H1 (cell line): ENCODE measurements around the gene NR3C2. TPM values are rescaled to one million over a fixed set of nuclear protein-coding genes. Genes with fewer than 3 reads are reported as not detected.

Experiments
- CTCF ChIA-PET: fragments of 300-600 bp; sonication (Branson Sonifier 250); formaldehyde crosslinking; loops from one replicate; lab custom pipeline; 2021; ENCODE audit not compliant: partially characterized antibody; lab: Charles Lee
- POLR2A ChIA-PET: fragments of 300-600 bp; sonication (Branson Sonifier 250); formaldehyde crosslinking; loops from one replicate; lab custom pipeline; 2021; ENCODE audit warnings: inconsistent platforms; ENCODE audit not compliant: partially characterized antibody; lab: Charles Lee
- DNase-seq, 2 experiments: peaks; one replicate each; pipeline versions ENCODE4 v3.0.0 to v3.0.0-alpha.2; 2010 to 2022; ENCODE audit warnings: low spot score in 2 of 2, low read depth in 1 of 2, mixed read lengths in 1 of 2
- FAIRE-seq: peaks from 2 replicates; lab custom pipeline; 2011; peaks lifted over from hg19 to GRCh38; lab: Jason Lieb, UNC
- H2AFZ ChIP-seq: 2 replicates; pipeline ENCODE4 v1.8.1; 2012; ENCODE audit warnings: low read length, inconsistent platforms
- H2AK5ac ChIP-seq: 2 replicates; pipeline ENCODE4 v1.6.1; 2013; ENCODE audit warnings: low read depth, low read length
- H2BK120ac ChIP-seq: replicated peaks from 2 replicates; pipeline ENCODE3; 2013; ENCODE audit warnings: low read depth, low read length, inconsistent platforms
- H2BK12ac ChIP-seq: 2 replicates; pipeline ENCODE4 v1.6.1; 2013; ENCODE audit warnings: low read depth, low read length
- H2BK15ac ChIP-seq: 2 replicates; pipeline ENCODE4 v1.6.1; 2013; ENCODE audit warnings: low read length
- H2BK20ac ChIP-seq: 2 replicates; pipeline ENCODE4 v1.6.1; 2013; ENCODE audit warnings: low read length
- H2BK5ac ChIP-seq: 2 replicates; pipeline ENCODE4 v1.6.1; 2013; ENCODE audit warnings: low read depth, low read length
- H3K14ac ChIP-seq: 2 replicates; pipeline ENCODE4 v1.6.1; 2013; ENCODE audit warnings: inconsistent platforms; ENCODE audit not compliant: insufficient read length
- H3K18ac ChIP-seq: 2 replicates; pipeline ENCODE4 v1.6.1; 2013; ENCODE audit warnings: low read length; ENCODE audit errors: extremely low read depth
- H3K23ac ChIP-seq: 2 replicates; pipeline ENCODE4 v1.6.1; 2013; ENCODE audit warnings: inconsistent platforms; ENCODE audit not compliant: insufficient read length
- H3K23me2 ChIP-seq: 2 replicates; pipeline ENCODE4 v1.6.1; 2013; ENCODE audit warnings: low read depth, low read length
- H3K27ac ChIP-seq: 2 replicates; pipeline ENCODE4 v1.6.1; 2011; ENCODE audit warnings: low read depth, low read length, inconsistent platforms
- H3K27me3 ChIP-seq, 4 experiments: replicated peaks in 1 of 4; 1 replicate in 1 of 4; 2 replicates in 3 of 4; pipeline versions ENCODE4 v1.6.1 to v1.8.1; 2011 to 2013; ENCODE audit warnings: low read length in 3 of 4, mild to moderate bottlenecking in 3 of 4, inconsistent platforms in 2 of 4, mixed read lengths in 2 of 4, moderate library complexity in 1 of 4; ENCODE audit not compliant: control insufficient read depth in 3 of 4, insufficient read depth in 3 of 4; ENCODE audit errors: extremely low read depth in 1 of 4
- H3K36me3 ChIP-seq, 4 experiments: 2 replicates each; pipeline versions ENCODE4 v1.6.1 to v1.8.1; 2011 to 2013; ENCODE audit warnings: mild to moderate bottlenecking in 4 of 4, low read length in 3 of 4, moderate library complexity in 2 of 4, control low read depth in 1 of 4, inconsistent platforms in 1 of 4; ENCODE audit not compliant: insufficient read depth in 4 of 4, control insufficient read depth in 2 of 4
- H3K4ac ChIP-seq: replicated peaks from 2 replicates; pipeline ENCODE3; 2013; ENCODE audit warnings: low read length, low read depth, mixed read lengths, inconsistent platforms; ENCODE audit not compliant: insufficient read length
- H3K4me1 ChIP-seq, 4 experiments: replicated peaks in 1 of 4; 1 replicate in 1 of 4; 2 replicates in 3 of 4; pipeline versions ENCODE4 v1.6.1 to v1.8.1; 2011 to 2013; ENCODE audit warnings: low read length in 3 of 4, inconsistent platforms in 2 of 4, mixed read lengths in 1 of 4; ENCODE audit not compliant: insufficient read depth in 4 of 4, control insufficient read depth in 3 of 4
- H3K4me2 ChIP-seq, 2 experiments: 2 replicates each; pipeline versions ENCODE4 v1.6.1 to v1.8.1; 2011 to 2013; ENCODE audit warnings: low read depth in 2 of 2, low read length in 2 of 2, control low read depth in 1 of 2, inconsistent platforms in 1 of 2, mild to moderate bottlenecking in 1 of 2; ENCODE audit not compliant: insufficient read depth in 1 of 2
- H3K4me3 ChIP-seq, 4 experiments: fragments of 200-600, 300-600 bp in 1 of 4; sonication (generic), shearing (Covaris generic), sonication (Bioruptor Twin) in 1 of 4; 2 replicates each; pipeline versions ENCODE4 v1.5.1 to v1.8.1; 2011 to 2016; ENCODE audit warnings: low read length in 4 of 4, low read depth in 3 of 4, control low read depth in 2 of 4, inconsistent platforms in 2 of 4, mild to moderate bottlenecking in 2 of 4, mixed read lengths in 1 of 4, moderate library complexity in 1 of 4; ENCODE audit not compliant: insufficient read depth in 2 of 4; ENCODE audit errors: extremely low read depth in 1 of 4
- H3K56ac ChIP-seq: replicated peaks from 2 replicates; pipeline ENCODE3; 2013; ENCODE audit warnings: low read depth, mild to moderate bottlenecking, mixed read lengths, low read length, inconsistent platforms; ENCODE audit not compliant: insufficient read length
- H3K79me1 ChIP-seq: 2 replicates; pipeline ENCODE4 v1.6.1; 2013; ENCODE audit warnings: low read depth, low read length, control low read depth
- H3K79me2 ChIP-seq, 2 experiments: 2 replicates each; pipeline versions ENCODE4 v1.6.1 to v1.8.1; 2012 to 2013; ENCODE audit warnings: low read length in 2 of 2, mild to moderate bottlenecking in 2 of 2, inconsistent platforms in 1 of 2; ENCODE audit not compliant: insufficient read depth in 2 of 2, control insufficient read depth in 1 of 2
- H3K9ac ChIP-seq, 4 experiments: replicated peaks in 1 of 4; 1 replicate in 1 of 4; 2 replicates in 3 of 4; pipeline versions ENCODE4 v1.6.1 to v1.8.1; 2011 to 2013; ENCODE audit warnings: low read depth in 3 of 4, low read length in 3 of 4, control low read depth in 2 of 4, mild to moderate bottlenecking in 2 of 4, moderate library complexity in 2 of 4, inconsistent platforms in 1 of 4; ENCODE audit errors: extremely low read depth in 1 of 4
- H3K9me3 ChIP-seq, 2 experiments: 2 replicates each; pipeline versions ENCODE4 v1.6.1 to v1.8.1; 2012 to 2013; ENCODE audit warnings: mild to moderate bottlenecking in 2 of 2, moderate library complexity in 2 of 2, control low read depth in 1 of 2, inconsistent platforms in 1 of 2, low read depth in 1 of 2, low read length in 1 of 2, mixed read lengths in 1 of 2; ENCODE audit not compliant: insufficient read depth in 2 of 2
- H4K20me1 ChIP-seq, 2 experiments: replicated peaks in 1 of 2; 2 replicates each; pipeline versions ENCODE3 to v1.8.1; 2011 to 2013; ENCODE audit warnings: inconsistent platforms in 2 of 2, low read length in 2 of 2, mild to moderate bottlenecking in 1 of 2; ENCODE audit not compliant: insufficient read depth in 2 of 2, control insufficient read depth in 1 of 2
- H4K5ac ChIP-seq: 2 replicates; pipeline ENCODE4 v1.6.1; 2013; ENCODE audit warnings: low read length, low read depth, mixed read lengths, inconsistent platforms; ENCODE audit not compliant: insufficient read length
- H4K8ac ChIP-seq: 2 replicates; pipeline ENCODE4 v1.8.0; 2013; ENCODE audit warnings: mild to moderate bottlenecking, moderate library complexity, low read length, inconsistent platforms; ENCODE audit not compliant: insufficient read depth; ENCODE audit errors: extremely low read depth
- H4K91ac ChIP-seq: replicated peaks from 2 replicates; pipeline ENCODE3; 2013; ENCODE audit warnings: low read length, mixed read lengths, inconsistent platforms; ENCODE audit not compliant: insufficient read length
- BACH1 ChIP-seq: IDR thresholded peaks from 2 replicates; pipeline ENCODE4 v1.6.1; 2012; ENCODE audit warnings: low read length, improper control_type of control experiment
- CBX5 ChIP-seq: fragments of 300-800, 300-1000 bp; sonication (generic); IDR thresholded peaks from 2 replicates; pipeline ENCODE4 v1.7.1; 2016; ENCODE audit warnings: antibody characterized with exemption, low read length, low read depth
- CHD2 ChIP-seq: IDR thresholded peaks from 2 replicates; pipeline ENCODE4 v1.6.1; 2012; ENCODE audit warnings: low read length, improper control_type of control experiment
- CREB1 ChIP-seq: IDR thresholded peaks from 2 replicates; pipeline ENCODE4 v1.6.1; 2012; ENCODE audit warnings: inconsistent platforms
- FOSL1 ChIP-seq: IDR thresholded peaks from 2 replicates; pipeline ENCODE4 v1.6.1; 2011; ENCODE audit warnings: mild to moderate bottlenecking, low read depth, low read length, moderate library complexity; ENCODE audit not compliant: insufficient read depth
- PHF8 ChIP-seq: fragments of 200-600 bp; sonication (generic); conservative IDR thresholded peaks from 2 replicates; pipeline ENCODE4 v1.7.1; 2012; ENCODE audit warnings: low read depth, mild to moderate bottlenecking, inconsistent platforms, low read length, moderate library complexity
- POLR2AphosphoS5 ChIP-seq: IDR thresholded peaks from 2 replicates; pipeline ENCODE4 v1.6.1; 2011; ENCODE audit warnings: low read depth, low read length
- RXRA ChIP-seq: IDR thresholded peaks from 2 replicates; pipeline ENCODE4 v1.6.1; 2011; ENCODE audit warnings: low read depth, mild to moderate bottlenecking, low read length, moderate library complexity; ENCODE audit not compliant: insufficient read depth
- SIN3A ChIP-seq, 2 experiments: IDR thresholded peaks in 1 of 2; conservative IDR thresholded peaks in 1 of 2; 2 replicates each; pipeline ENCODE4 v1.6.1; 2011 to 2012; ENCODE audit warnings: low read length in 2 of 2, improper control_type of control experiment in 1 of 2, low read depth in 1 of 2, mild to moderate bottlenecking in 1 of 2
- SRF ChIP-seq: IDR thresholded peaks from 2 replicates; pipeline ENCODE4 v1.6.1; 2011; ENCODE audit warnings: mild to moderate bottlenecking, low read depth, low read length, moderate library complexity
- WGBS, 2 experiments: shearing (Covaris generic) in 1 of 2; methylation state at CpG; one replicate each; pipeline versions ENCODE4 v1.1.6 to v1.1.7; 2013 to 2015; ENCODE audit warnings: low lambda C conversion rate in 2 of 2, mixed read lengths in 2 of 2, inconsistent platforms in 1 of 2, low coverage in 1 of 2, missing lambda C conversion rate in 1 of 2; ENCODE audit not compliant: insufficient replicate concordance in 2 of 2, insufficient coverage in 1 of 2, insufficient read length in 1 of 2; ENCODE audit errors: extremely low coverage in 1 of 2, missing lambda C conversion rate in 1 of 2; 5-methylcytosine and 5-hydroxymethylcytosine counted together
- polyA plus RNA-seq, 7 experiments: library from polyadenylated mRNA; depleted of rRNA in 3 of 7; stranded (reverse) in 5 of 7; unstranded in 2 of 7; fragments of >200 nt in 5 of 7; fragments of 200-250 nt in 2 of 7; gene quantifications; 1 replicate in 5 of 7; 2 replicates in 1 of 7; 4 replicates in 1 of 7; pipeline versions ENCODE4 v1.2.1 to v1.2.3, GENCODE V29; 2011 to 2013; ENCODE audit warnings: missing spikeins in 2 of 7, mixed read lengths in 2 of 7
- total RNA-seq: library from RNA; stranded (reverse); fragmentation: NEBNext Ultra II Directional; extraction: Animal tissue kit (Norgen Biotek cat#: 25700); gene quantifications from 2 replicates; pipeline ENCODE4 v1.2.1, GENCODE V29; 2021
- TF ChIP-seq, protein P1 (sequence below): IDR thresholded peaks from 2 replicates; pipeline ENCODE4 v1.6.1; 2012; ENCODE audit warnings: inconsistent platforms

NR3C2 gene
- total and polyA plus RNA-seq, 2 of the 8 experiments (the other 6 are each of a cell fraction or from before 2014, with no cell fraction given), result 0.80 to 3.9 TPM

DNA sequence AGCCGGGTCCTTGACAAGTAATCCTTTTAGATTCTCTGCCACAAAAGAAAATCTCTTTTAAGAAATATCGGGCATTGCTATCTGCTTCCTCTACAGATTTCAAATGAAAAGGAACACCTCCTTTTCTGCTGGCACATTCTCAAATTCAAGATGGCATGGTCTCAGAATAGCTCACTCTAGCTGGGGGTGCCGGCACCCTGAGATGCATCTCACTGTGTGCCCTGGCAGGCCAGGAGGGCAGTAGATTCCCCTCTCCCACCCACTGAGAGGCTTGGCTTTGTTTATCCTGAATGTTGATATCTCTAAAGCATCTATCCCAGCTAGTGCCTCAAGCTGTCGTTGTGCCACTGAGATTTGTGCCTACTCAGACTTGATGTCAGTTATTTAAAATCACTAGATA, 390.8 kb downstream of the NR3C2 start:
- no peak overlapping the region for H3K18ac ChIP-seq
- no peaks in the 10 kb centered on the region for H3K27me3 ChIP-seq
- peaks cover 0 to 6% (median 0%) of the 10 kb centered on the region in 4 experiments; a peak in 3 of 7 replicates for H3K4me1 ChIP-seq
- H3K9ac ChIP-seq, result 0 out of 7 replicates have a peak overlapping the region, but pooled peaks of 1 of the 4 experiments have one; percentile 8
- H2BK120ac ChIP-seq, result no peak overlapping the region
- no peaks in the 10 kb centered on the region for H3K36me3 ChIP-seq
- no peak overlapping the region for H3K56ac ChIP-seq
- H4K8ac ChIP-seq, result no peak overlapping the region
- H2BK5ac ChIP-seq, result no peak overlapping the region
- H2AFZ ChIP-seq, result no peak overlapping the region
- POLR2A ChIA-PET, result no interaction called here
- no peak overlapping the region for H3K4me3 ChIP-seq
- no peaks in the 10 kb centered on the region for H3K23me2 ChIP-seq
- no peak overlapping the region for H3K4ac ChIP-seq
- CTCF ChIA-PET, result interaction anchor here (0.8 to 1.5 kb wide), 2 partner anchors 68 to 184 kb away, joined by 3 to 4 read pairs; no protein-coding TSS in a partner anchor
- FAIRE-seq (no peak), DNase-seq (no peak)
- no peaks in the 10 kb centered on the region for H3K79me1 ChIP-seq
- no peaks in the 10 kb centered on the region for H3K9me3 ChIP-seq
- H2BK12ac ChIP-seq, result no peak overlapping the region
- H2AK5ac ChIP-seq, result no peak overlapping the region
- 80% methylated on average over 4 of the region's 4 CpGs; no CpG with 5 or more reads in 1 of the 2 experiments for WGBS, 2 experiments
- no peak overlapping the region for H4K91ac ChIP-seq
- no peak overlapping the region for H2BK15ac ChIP-seq
- H3K14ac ChIP-seq, result no peak overlapping the region
- no peak overlapping the region for H3K4me2 ChIP-seq
- H3K23ac ChIP-seq, result no peak overlapping the region
- no peaks in the 10 kb centered on the region for H3K79me2 ChIP-seq
- H2BK20ac ChIP-seq, result no peak overlapping the region
- H4K20me1 ChIP-seq, result no peaks in the 10 kb centered on the region
- TF ChIP-seq SRF (no peak), CBX5 (no peak), FOSL1 (no peak), SIN3A (conservative IDR thresholded peaks at IDR 0.05 in 1 of 2, IDR thresholded peaks at IDR 0.05 in 1 of 2; ENCODE audit: low read depth in 1 of 2, low read length in 2 of 2) (no peak), RXRA (no peak), BACH1 (no peak), CREB1 (no peak), PHF8 (no peak), POLR2AphosphoS5 (no peak), CHD2 (no peak)
- TF ChIP-seq, protein P1, sequence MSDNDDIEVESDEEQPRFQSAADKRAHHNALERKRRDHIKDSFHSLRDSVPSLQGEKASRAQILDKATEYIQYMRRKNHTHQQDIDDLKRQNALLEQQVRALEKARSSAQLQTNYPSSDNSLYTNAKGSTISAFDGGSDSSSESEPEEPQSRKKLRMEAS, result no peak
- H4K5ac ChIP-seq, result no peak overlapping the region
- no peak overlapping the region for H3K27ac ChIP-seq
